GM10266 (cell line): ENCODE results near the gene RPS8.
"Not testable (repeated sequence)": the region's sequence is repeated elsewhere in the genome, so short reads cannot be mapped to it uniquely, and the experiment has no call there.

Source experiments
- DNase-seq: peaks from one replicate; pipeline ENCODE4 v3.0.0; 2012; ENCODE audit errors: extremely low spot score
- CTCF ChIP-seq: IDR thresholded peaks from 2 replicates; pipeline ENCODE4 v1.5.1; 2012; ENCODE audit warnings: mild to moderate bottlenecking, low read depth; ENCODE audit not compliant: control insufficient read depth, insufficient read depth; ENCODE audit errors: missing control alignments

RPS8 gene

GRCh38 chr1:44811234-44811633 lies 35.9 kb downstream of the RPS8 start:
- DNase-seq, result no peak
- no peak for TF ChIP-seq CTCF

- no peak for TF ChIP-seq CTCF
- no peak for DNase-seq
These were observed 37.6 kb downstream of the RPS8 start for GRCh38 chr1:44812822-44813543.

- DNase-seq, result not testable (repeated sequence)
These were observed 40.6 kb downstream of the RPS8 start for GRCh38 chr1:44815926-44816325.

- DNase-seq, result no peak
- TF ChIP-seq CTCF, result no peak
These were observed 42.0 kb downstream of the RPS8 start for GRCh38 chr1:44817307-44817706.

- DNase-seq, result no peak
- TF ChIP-seq CTCF, result no peak
These were observed 42.6 kb downstream of the RPS8 start for GRCh38 chr1:44817771-44818495.

- DNase-seq, result no peak
- no peak for TF ChIP-seq CTCF
These were observed 43.9 kb downstream of the RPS8 start for GRCh38 chr1:44819196-44819607.

- peak; percentile 42 for TF ChIP-seq CTCF
- peak; percentile 92 for DNase-seq
These were observed 44.4 kb downstream of the RPS8 start for GRCh38 chr1:44819608-44820327.
